Type B pancreatic cell (in vitro differentiated cells): ENCODE measurements around the gene ARID5A. TPM values are rescaled to one million over a fixed set of nuclear protein-coding genes. Genes with fewer than 3 reads are reported as not detected.

Experiments
- DNase-seq: peaks from one replicate; pipeline ENCODE4 v3.0.0; 2021; ENCODE audit warnings: mixed read lengths; ENCODE audit not compliant: unreplicated experiment; ENCODE audit errors: extremely low spot score
- H3K27ac Mint-ChIP-seq: 2 replicates; pipeline ENCODE4 v1.8.0; 2021; ENCODE audit warnings: mild to moderate bottlenecking, mixed read lengths
- H3K27me3 Mint-ChIP-seq: 2 replicates; pipeline ENCODE4 v1.8.0; 2021; ENCODE audit warnings: mixed read lengths
- H3K36me3 Mint-ChIP-seq: 2 replicates; pipeline ENCODE4 v1.8.0; 2021; ENCODE audit warnings: mixed read lengths
- H3K4me1 Mint-ChIP-seq: one replicate; pipeline ENCODE4 v1.8.0; 2021; ENCODE audit warnings: mixed read lengths; ENCODE audit not compliant: unreplicated experiment
- H3K4me3 Mint-ChIP-seq: 2 replicates; pipeline ENCODE4 v1.8.0; 2021; ENCODE audit warnings: mild to moderate bottlenecking, mixed read lengths
- H3K9me3 Mint-ChIP-seq: 2 replicates; pipeline ENCODE4 v1.8.0; 2021; ENCODE audit warnings: mixed read lengths
- total RNA-seq: library from RNA; stranded (reverse); gene quantifications from 2 replicates; pipeline ENCODE4 v1.2.1, GENCODE V29; 2021; ENCODE audit warnings: low replicate concordance
- TF ChIP-seq, protein P1 (sequence below): fragments of 200-600 bp; sonication (generic); conservative IDR thresholded peaks from 2 replicates; pipeline ENCODE4 v1.5.0; 2021; ENCODE audit warnings: antibody characterized with exemption, mild to moderate bottlenecking

The ARID5A gene
- total RNA-seq, 1 donor from 2014 or later, result 11.9 TPM

DNA sequence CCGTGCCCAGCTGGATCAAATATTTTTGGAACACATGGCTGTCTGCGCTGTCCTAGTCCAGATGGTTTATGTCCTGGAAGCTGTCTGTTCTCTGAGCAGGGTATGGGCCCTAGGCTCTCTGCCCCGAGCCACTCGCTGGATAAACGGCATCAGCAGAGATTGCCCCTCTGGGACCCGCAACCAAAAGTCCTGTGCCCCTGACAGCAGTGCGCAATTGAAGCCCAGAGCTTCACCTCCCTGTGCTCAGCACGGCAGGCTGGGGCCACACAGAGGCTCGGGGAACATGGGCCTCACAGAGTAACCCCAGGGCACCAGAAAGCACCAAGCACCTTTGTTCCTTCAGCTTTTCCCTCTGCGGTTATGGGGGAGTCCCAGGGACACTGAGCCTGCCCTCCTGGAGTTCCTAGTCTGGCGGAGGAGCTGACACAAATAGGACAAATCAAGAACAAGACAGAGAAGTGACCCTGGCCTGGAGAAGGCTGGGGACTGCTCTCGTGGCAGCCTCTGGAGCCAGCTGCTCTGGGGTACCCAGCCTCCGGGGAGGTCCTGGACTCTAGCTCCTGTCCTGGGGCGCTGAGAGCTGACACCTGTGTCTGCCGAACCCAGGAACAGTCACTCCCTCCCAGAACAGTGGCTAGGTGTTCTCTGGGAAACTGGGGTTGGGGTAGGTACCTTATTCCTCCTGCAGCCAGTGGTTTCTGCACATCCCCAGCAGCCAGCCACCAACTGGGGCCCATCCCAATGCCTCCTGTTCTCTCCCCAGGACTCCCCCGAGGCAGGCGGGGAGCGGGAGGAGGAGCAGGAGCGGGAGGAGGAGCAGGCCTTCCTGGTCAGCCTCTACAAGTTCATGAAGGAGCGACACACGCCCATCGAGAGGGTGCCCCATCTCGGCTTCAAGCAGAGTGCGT, 12.3 kb downstream of the ARID5A start:
- TF ChIP-seq, protein P1, sequence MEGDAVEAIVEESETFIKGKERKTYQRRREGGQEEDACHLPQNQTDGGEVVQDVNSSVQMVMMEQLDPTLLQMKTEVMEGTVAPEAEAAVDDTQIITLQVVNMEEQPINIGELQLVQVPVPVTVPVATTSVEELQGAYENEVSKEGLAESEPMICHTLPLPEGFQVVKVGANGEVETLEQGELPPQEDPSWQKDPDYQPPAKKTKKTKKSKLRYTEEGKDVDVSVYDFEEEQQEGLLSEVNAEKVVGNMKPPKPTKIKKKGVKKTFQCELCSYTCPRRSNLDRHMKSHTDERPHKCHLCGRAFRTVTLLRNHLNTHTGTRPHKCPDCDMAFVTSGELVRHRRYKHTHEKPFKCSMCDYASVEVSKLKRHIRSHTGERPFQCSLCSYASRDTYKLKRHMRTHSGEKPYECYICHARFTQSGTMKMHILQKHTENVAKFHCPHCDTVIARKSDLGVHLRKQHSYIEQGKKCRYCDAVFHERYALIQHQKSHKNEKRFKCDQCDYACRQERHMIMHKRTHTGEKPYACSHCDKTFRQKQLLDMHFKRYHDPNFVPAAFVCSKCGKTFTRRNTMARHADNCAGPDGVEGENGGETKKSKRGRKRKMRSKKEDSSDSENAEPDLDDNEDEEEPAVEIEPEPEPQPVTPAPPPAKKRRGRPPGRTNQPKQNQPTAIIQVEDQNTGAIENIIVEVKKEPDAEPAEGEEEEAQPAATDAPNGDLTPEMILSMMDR, result no peak
- Mint-ChIP-seq H3K27me3 (no peaks in the 10 kb centered on the region), H3K27ac (no peak overlapping the region), H3K4me3 (no peak overlapping the region), H3K4me1 (peaks cover 7% of the 10 kb centered on the region), H3K36me3 (peaks cover 18% of the 10 kb centered on the region), H3K9me3 (peaks cover 6% of the 10 kb centered on the region)
- DNase-seq, result no peak

DNA sequence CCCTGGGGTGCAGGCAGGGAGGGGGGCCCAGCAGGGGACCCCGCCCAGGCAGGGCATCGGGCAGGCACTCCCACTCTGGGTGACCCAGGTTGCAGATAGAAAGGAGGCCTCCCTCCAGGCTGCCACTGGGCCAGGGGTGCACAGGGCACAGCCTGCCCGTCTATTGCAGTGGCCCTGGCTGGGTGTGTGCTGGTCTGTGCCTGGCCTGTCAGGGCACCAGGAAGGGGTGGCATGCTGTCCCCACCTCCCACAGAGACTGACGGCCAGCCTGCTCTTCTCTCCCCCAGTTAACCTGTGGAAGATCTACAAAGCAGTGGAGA, 12.9 kb downstream of the ARID5A start:
- DNase-seq, result no peak
- TF ChIP-seq, protein P1, result no peak
- H3K4me1 Mint-ChIP-seq, result peaks cover 7% of the 10 kb centered on the region

DNA sequence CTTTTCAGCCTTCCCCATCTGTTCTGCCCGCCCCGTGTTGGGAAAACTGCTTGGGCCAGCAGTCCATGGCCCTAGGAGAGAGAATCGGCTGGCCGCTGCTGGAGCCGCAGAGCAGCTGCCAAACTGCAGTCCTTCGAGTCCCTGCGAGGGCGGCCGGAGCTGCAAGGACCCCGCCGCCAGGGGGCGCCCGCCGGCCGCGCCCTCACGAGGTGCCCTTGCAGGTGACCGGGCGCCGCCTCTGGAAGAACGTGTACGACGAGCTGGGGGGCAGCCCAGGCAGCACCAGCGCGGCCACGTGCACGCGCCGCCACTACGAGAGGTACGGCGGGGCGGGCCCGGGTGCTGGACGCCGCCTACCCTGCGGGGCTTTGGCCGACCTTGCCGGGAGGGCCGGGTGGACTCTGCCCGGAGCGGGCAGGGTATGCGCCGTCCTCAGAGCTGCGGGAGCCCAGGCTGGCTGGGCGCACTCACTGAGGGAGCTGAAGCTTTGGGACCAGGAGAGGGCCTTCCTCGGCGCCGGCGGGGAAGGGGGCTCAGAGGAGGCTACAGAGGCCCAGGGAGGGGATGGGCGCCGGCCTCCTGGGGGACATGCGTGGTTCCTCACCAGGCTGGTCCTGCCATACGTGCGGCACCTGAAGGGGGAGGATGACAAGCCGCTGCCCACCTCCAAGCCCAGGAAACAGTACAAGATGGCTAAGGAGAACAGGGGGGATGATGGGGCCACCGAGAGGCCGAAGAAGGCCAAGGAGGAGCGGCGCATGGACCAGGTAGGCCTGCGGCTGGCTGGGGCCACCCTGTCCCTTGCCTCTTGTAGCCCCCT, 13.6 kb downstream of the ARID5A start:
- Mint-ChIP-seq H3K27me3 (no peaks in the 10 kb centered on the region), H3K4me3 (no peak overlapping the region), H3K9me3 (no peaks in the 10 kb centered on the region), H3K36me3 (peaks cover 9% of the 10 kb centered on the region), H3K27ac (no peak overlapping the region), H3K4me1 (peaks cover 7% of the 10 kb centered on the region)
- DNase-seq, result no peak
- TF ChIP-seq, protein P1, result peak; percentile 52

More for the DNA sequence above, 12.9 kb downstream of the ARID5A start:
- H3K27me3 Mint-ChIP-seq, result no peaks in the 10 kb centered on the region
- H3K27ac Mint-ChIP-seq, result no peak overlapping the region
- H3K4me3 Mint-ChIP-seq, result no peak overlapping the region
- H3K9me3 Mint-ChIP-seq, result peaks cover 4% of the 10 kb centered on the region
- H3K36me3 Mint-ChIP-seq, result peaks cover 14% of the 10 kb centered on the region

DNA sequence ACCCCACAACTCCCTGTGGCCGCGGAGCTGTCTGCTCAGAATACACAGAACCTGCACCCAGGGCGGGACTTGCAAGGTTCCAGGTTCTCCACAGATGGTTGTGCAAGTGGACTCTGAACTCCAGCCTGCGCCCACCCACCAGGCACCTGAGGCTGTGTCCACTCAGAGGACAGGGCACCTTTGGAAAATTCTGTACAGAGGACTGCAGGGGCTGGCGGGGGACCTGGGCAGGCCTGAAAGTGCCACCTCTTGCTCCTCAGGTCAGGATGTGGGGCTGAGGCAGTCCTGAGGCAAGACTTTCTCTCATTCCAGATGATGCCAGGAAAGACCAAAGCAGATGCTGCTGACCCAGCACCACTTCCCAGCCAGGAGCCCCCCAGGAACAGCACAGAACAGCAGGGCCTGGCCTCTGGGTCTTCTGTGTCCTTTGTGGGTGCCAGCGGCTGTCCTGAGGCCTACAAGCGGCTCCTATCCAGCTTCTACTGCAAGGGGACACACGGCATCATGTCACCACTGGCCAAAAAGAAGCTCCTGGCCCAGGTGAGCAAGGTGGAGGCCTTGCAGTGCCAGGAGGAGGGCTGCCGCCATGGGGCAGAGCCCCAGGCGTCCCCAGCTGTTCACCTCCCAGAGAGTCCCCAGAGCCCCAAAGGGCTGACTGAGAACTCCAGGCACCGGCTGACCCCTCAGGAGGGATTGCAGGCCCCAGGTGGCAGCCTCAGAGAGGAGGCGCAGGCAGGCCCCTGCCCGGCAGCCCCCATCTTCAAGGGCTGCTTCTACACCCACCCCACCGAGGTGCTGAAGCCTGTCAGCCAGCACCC, 14.4 kb downstream of the ARID5A start:
- DNase-seq, result no peak
- TF ChIP-seq, protein P1, result no peak
- Mint-ChIP-seq H3K27me3 (no peaks in the 10 kb centered on the region), H3K4me1 (peaks cover 7% of the 10 kb centered on the region), H3K4me3 (no peak overlapping the region), H3K9me3 (no peaks in the 10 kb centered on the region), H3K27ac (no peak overlapping the region), H3K36me3 (peaks cover 6% of the 10 kb centered on the region)

DNA sequence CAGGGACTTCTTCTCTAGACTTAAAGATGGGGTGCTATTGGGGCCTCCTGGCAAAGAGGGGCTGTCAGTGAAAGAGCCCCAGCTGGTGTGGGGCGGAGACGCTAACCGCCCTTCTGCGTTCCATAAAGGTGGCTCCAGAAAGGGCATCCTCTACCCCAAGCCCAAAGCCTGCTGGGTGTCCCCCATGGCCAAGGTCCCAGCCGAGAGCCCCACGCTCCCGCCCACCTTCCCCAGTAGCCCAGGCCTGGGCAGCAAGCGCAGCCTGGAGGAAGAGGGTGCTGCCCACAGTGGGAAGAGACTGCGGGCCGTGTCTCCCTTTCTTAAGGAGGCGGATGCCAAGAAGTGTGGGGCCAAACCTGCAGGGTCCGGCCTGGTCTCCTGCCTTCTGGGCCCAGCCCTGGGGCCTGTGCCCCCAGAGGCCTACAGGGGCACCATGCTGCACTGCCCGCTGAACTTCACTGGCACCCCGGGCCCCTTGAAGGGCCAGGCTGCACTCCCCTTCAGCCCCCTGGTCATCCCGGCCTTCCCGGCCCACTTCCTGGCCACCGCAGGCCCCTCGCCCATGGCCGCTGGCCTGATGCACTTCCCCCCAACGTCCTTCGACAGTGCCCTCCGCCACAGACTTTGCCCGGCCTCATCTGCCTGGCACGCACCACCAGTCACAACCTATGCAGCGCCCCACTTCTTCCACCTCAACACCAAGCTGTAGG, 15.2 kb downstream of the ARID5A start:
- Mint-ChIP-seq H3K27me3 (no peaks in the 10 kb centered on the region), H3K9me3 (no peaks in the 10 kb centered on the region), H3K27ac (no peak overlapping the region), H3K4me1 (peaks cover 11% of the 10 kb centered on the region), H3K4me3 (no peak overlapping the region), H3K36me3 (peaks cover 6% of the 10 kb centered on the region)
- TF ChIP-seq, protein P1, result no peak
- DNase-seq, result no peak
